IPS-11a (cell line): ENCODE results near the gene PRDM16.
"Not testable (repeated sequence)": the region's sequence is repeated elsewhere in the genome, so short reads cannot be mapped to it uniquely, and the experiment has no call there.

Source experiments
- H3K4me3 ChIP-seq: one replicate; pipeline ENCODE4 v1.5.1; 2013; ENCODE audit warnings: low read depth, low read length, control low read depth

Gene PRDM16

DNA sequence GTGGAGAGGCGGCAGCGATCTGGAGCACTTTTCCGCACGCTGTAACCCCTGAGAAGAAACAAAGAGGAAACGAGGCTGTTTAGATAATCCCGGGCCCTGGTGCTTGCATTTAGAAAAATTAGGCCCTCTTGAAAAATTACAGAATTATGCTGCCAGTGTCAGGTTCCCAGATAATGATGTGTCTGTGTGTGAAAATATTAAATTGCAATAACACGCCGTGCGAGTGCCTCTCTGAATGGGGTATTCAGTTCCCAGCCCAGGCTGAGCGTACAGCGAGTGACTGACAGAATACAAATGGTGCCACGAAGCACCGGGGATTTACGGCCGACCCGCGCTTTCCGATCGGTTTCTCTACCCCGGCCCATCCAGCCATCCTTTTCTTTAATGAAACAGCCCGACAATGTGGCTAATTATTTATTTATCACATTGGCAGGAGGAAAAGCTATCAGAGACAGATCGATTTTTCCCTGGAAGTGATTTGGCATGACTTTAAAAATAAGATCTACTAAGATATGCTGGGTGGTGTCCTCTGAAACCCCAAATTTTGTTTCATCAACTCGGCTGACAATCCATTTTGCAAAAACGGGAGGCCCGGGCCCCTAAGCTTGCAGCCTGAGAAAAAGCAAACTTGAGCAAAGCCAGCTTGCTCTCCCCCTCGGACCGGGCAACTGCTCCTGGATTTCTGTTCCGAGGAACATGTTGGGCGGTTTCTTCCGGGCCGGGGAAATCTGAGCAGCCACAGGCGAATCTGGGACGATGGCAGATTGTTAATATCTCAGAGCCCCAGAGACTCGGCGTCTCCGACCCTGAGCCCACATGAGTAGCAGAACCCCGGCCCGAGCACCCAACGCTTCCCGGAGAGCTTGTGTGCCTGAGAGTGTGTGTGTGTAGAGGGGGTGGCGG lies 11.3 kb downstream of the PRDM16 start:
- H3K4me3 ChIP-seq, result no peak overlapping the region

- no peak overlapping the region for H3K4me3 ChIP-seq
These were observed 12.2 kb downstream of the PRDM16 start for GRCh38 chr1:3081171-3081683.

DNA sequence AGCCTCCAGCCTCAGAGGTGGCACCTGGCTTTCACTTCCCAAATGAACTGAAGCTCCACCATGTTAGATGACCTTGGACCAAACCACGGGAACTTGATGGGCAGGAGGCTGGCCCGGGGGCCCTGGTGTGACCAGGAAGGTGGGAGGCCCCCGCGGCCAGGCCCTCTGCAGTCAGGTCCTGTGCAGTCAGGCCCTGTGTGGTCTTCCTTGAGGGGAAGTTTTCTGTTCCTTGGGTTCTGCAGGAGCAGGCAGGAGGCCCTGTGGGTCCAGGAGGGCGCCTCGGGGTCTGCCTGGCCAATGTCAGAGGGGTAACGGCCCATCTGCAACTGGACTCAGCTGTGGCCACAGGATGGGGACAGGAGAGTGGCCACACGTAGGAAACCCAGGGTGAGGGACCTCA lies 13.0 kb downstream of the PRDM16 start:
- no peak overlapping the region for H3K4me3 ChIP-seq

- H3K4me3 ChIP-seq, result no peak overlapping the region
These were observed 13.8 kb downstream of the PRDM16 start for GRCh38 chr1:3082571-3083516.

DNA sequence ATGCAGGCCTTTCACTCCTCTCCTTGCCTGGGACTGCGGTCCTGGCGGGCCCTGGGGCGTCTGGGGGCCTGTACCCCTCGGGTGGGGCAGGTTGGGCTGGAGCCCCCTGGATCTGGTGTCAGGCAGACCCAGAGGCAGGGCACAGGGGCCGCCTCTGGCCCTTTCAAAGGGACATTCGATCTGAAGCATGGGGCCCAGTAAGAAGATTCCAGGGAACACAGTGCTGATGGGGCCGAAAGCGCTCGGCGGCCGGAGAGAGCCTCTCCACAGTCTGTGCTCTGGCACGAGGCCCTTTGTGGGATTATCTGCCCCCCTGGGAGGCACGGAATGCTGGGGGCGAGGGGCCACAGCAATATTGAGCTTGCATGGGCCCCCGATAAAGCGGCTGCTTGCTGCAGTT lies 15.2 kb downstream of the PRDM16 start:
- no peak overlapping the region for H3K4me3 ChIP-seq

- no peak overlapping the region for H3K4me3 ChIP-seq
These were observed 15.7 kb downstream of the PRDM16 start for GRCh38 chr1:3084726-3085125.

DNA sequence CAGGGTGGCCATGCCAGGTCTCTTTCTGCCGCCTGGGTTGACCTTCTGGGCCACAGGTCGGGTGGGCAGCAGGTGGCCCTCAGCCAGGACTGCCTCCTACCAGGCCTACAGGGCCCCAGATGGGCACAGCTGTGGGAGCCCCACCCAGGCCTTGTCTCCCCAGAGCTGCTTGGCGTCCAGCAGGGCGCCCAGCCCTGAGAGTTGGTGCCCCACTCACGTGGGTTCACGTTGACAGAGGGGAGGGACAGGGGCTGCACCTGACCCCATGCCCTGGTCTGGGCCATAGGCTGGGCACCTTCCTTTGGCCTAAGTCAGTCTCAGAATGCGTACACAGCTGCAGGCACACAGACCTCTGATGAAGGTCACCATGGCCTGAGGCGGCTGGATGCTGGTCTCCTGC lies 16.7 kb downstream of the PRDM16 start:
- H3K4me3 ChIP-seq, result no peak overlapping the region

DNA sequence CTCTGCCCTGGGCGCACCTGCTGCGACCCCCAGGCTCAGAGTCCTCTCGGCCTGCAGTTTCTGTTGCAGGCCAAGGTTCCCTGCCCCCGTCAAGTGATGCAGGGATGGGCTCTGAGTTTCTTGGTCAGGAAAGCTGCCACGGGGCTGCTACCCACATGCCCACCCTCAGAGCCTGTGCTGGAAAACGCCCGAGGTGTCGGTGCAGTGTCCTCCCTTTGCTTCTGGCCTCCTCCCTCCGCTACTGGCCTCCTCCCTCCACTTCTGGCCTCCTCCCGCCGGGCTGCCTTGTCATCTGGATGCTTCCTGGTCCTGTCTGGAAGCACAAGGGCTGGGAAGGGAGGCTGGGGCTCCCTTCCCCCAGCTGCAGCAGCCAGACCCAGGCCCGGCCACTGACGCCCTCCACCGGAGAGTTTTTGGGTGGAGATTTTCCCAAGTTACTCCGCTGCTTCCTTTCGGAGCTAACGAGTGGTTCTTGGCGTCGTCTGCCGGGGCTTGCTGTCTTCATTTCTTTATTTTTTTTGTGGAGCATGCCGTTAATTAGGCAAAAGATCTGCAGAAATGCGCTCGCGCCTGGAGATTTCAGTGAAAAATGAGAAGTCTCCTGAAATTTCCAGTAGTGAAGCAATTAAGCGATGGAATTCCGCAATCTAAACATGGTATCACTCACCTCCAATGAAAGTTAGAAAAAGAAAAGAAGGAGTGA lies 17.4 kb downstream of the PRDM16 start:
- no peak overlapping the region for H3K4me3 ChIP-seq

GRCh38 chr1:3087049-3087448 lies 18.0 kb downstream of the PRDM16 start:
- no peak overlapping the region for H3K4me3 ChIP-seq

GRCh38 chr1:3087946-3088668 lies 19.1 kb downstream of the PRDM16 start:
- H3K4me3 ChIP-seq, result not testable (repeated sequence)

DNA sequence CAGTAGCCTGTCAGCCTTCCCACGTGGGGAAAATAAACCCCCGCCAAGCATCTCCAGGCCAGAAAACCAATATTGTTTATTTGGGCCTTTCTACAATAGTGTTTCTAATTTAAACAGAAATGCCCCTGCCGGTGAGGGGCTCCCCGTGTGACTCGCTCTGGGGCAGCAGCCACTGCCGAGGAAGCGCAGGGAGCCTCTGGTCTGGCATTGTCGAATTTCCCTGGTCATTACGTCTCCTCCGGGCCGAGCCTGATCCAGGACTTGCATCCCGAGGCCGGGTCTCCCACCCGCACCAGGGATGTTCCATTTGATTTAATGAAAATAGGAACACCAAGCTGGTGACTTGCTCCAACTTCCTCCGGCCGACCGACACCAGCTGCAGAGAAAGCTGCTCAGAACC lies 20.5 kb downstream of the PRDM16 start:
- no peak overlapping the region for H3K4me3 ChIP-seq

DNA sequence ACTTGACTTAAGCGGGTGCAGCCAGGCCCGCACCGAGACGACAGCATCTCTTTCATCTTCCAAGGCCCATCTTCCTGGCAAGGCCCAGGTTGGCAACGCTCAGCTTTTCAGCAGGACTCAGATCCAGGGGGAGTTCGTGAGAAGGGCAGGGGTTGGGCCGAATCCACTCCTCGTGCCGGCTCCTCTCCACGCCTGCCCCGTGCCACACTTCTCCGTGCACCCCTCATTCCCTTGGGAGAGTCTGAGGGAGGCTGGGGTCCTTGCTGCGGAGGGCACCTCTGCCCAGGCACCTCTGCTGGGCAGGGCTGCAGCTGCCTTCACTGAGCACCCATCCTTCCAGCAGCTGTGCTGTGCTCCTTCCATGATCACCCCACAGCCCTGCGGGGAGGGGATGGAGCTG lies 22.3 kb downstream of the PRDM16 start:
- no peak overlapping the region for H3K4me3 ChIP-seq

DNA sequence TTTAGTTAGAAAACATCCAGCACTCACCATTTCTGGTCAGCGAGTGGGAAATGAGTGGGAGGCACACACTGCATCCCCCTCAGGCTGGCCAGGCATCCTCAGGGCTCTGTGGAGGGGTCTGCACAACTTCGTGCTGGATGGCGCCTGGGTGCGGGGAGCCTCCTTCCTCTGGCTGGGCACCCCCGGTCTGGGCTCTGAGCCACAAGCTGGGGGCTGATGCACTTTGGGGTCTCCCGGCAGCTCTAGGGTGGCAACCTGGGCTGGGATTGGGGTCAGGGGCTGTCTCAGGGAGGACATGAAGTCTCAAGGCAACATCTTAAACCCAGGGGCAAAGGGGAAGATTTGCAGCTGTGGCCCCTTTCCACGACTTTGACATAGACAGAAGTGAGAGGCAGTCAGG lies 23.5 kb downstream of the PRDM16 start:
- no peak overlapping the region for H3K4me3 ChIP-seq

GRCh38 chr1:3093898-3094626 lies 25.1 kb downstream of the PRDM16 start:
- no peak overlapping the region for H3K4me3 ChIP-seq

GRCh38 chr1:3094863-3095780 lies 26.1 kb downstream of the PRDM16 start:
- H3K4me3 ChIP-seq, result no peak overlapping the region

- H3K4me3 ChIP-seq, result no peak overlapping the region
These were observed 27.3 kb downstream of the PRDM16 start for GRCh38 chr1:3096345-3096744.

DNA sequence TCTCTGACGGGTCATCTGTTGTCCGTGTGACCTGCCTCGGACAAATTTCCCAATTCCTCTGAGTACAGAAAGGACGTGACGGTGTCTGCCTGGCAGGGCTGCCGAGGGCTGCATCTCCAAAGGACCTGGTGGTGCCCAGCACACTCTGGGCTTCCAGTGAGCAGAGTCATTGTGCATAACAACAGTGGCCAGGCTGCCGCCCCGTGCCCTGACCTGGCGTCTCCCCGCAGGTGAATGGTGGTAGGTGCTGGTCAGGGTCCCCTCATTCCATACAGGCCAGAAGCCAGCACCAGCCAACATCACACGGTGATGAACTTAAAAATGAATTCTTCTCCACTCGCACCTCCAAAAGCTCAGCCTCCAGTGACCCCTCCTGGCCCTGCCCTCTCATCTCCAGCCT lies 28.2 kb downstream of the PRDM16 start:
- H3K4me3 ChIP-seq, result no peak overlapping the region

DNA sequence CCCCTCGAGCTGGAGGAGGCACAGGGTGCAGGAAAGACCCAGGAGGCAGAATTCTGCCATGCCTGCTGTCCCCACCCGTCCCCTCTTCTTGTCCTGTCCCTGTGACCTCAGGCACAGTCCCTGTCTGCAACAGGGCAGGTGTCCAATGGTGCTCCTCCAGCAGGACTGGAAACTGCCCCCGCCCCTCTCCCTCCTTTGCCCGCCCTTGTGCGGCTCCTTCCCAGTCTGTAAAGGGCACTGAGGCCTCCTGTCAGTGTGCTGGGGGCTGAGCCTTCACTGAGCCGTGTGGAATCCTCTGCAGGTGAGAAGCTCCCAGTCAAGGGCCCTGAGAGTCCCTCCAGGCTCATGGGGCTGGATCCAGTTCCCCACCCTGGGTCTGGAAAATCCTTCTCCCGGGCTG lies 28.9 kb downstream of the PRDM16 start:
- no peak overlapping the region for H3K4me3 ChIP-seq

GRCh38 chr1:3099861-3100260 lies 30.9 kb downstream of the PRDM16 start:
- H3K4me3 ChIP-seq, result no peak overlapping the region
